Measurements from ENCODE around the gene COL8A1.
"Not testable (repeated sequence)": the region's sequence is repeated elsewhere in the genome, so short reads cannot be mapped to it uniquely, and the experiment has no call there.

COL8A1 gene

DNA sequence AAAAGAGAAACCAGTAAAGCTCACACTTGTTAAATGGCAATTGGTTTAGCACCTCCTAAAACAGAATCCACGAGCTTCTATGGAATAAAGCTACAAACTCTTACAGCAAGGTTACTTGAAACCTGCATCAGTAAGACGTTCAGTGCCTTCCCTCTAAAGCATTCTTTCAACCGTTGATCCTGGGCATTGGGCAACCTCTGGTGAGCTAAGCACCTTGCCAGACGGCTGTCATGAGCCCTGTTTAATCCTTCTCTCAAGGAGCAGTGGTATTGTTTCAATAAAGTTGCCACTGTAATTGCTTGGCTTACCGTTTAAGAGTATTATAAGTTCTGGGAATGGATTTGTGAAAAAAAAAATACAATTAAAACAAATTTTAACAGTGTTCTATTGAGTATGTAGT, 75.0 kb downstream of the COL8A1 start:
- no peak overlapping the region for H3K9ac ChIP-seq (ENCODE audit: low read depth, low read length)
- no peaks in the 10 kb centered on the region; the same call in 1 of the 2 replicates for H3K9me3 ChIP-seq (ENCODE audit: control insufficient read depth, insufficient read depth, low read length)
- H3K36me3 ChIP-seq (ENCODE audit: insufficient read depth, low read length): no peaks in the 10 kb centered on the region
- H3K4me1 ChIP-seq (ENCODE audit: insufficient read depth, low read length): peaks cover 23% of the 10 kb centered on the region

DNA sequence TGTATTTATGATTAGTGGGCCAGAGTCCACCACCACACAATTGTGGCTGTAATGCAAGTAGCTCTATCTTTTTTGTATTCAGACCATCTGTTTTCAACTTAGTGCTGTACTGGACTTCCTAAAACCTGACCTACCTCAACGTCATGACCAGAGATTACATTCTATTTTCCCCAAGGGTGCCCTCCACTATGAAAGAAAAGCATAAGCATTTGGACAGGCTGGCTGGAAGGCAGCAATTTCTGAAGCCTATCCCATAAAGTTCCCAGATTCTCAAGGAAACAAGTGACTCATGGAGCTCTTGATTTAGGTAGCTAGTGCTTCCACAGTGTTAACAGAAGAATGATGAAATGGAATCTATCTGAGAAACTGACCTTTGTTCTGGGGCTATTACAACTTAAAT, 75.8 kb downstream of the COL8A1 start:
- no peaks in the 10 kb centered on the region for H3K36me3 ChIP-seq (ENCODE audit: insufficient read depth, low read length)
- H3K9ac ChIP-seq (ENCODE audit: low read depth, low read length): no peak overlapping the region
- peaks cover 23% of the 10 kb centered on the region for H3K4me1 ChIP-seq (ENCODE audit: insufficient read depth, low read length)

DNA sequence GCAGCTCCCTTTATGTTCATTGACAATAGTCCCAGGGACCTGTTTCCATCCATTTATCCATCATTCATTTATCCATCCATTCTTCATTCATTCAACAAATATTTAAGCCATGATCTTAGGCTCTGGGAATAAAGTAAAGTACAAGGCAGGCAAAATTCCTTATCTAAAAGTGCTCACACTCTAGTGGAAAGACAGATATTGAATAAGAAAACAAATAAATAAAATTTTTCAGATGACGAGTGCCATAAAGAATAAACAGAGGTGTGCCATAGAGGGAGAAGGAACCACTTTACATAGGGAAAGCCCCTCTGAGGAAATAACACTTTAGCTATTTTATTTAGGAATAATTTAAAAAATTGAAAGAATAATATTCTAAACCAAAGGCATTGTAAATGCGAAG, 76.2 kb downstream of the COL8A1 start:
- no peaks in the 10 kb centered on the region; the same call in 1 of the 2 replicates for H3K9me3 ChIP-seq (ENCODE audit: control insufficient read depth, insufficient read depth, low read length)
- no peak overlapping the region for H3K9ac ChIP-seq (ENCODE audit: low read depth, low read length)
- H3K36me3 ChIP-seq (ENCODE audit: insufficient read depth, low read length): no peaks in the 10 kb centered on the region
- H3K4me1 ChIP-seq (ENCODE audit: insufficient read depth, low read length): peaks cover 23% of the 10 kb centered on the region

More for the DNA sequence above, 75.8 kb downstream of the COL8A1 start:
- no peaks in the 10 kb centered on the region; the same call in 1 of the 2 replicates for H3K9me3 ChIP-seq (ENCODE audit: control insufficient read depth, insufficient read depth, low read length)

DNA sequence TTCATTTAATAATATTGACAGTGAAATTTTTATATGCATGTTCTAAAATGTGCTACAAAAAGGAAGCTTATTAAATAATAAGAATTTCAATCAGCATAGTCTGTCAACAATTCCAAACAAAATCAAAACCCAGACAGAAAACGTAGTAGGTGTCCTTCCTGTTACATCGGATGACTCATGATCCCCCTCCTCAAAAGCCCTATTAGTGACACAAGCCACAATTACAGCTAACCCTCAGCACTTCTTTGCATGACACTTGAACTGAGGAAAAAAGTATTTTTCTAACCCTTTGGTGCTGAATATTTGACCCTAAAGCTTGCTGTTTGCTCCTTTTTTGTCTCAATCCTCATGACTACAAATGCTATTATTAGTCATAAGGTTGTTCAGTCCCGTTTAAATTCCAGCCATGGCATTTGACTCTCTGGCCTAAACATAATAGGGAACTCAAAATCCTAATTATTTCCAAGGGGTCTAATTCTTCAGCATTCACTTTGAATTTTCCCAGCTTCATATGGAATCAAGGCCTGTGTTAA, 78.1 kb downstream of the COL8A1 start:
- Histone ChIP-seq H3K9me3 (ENCODE audit: control insufficient read depth, insufficient read depth, low read length) (no peaks in the 10 kb centered on the region), H3K4me1 (ENCODE audit: insufficient read depth, low read length) (peaks cover 25% of the 10 kb centered on the region), H3K9ac (ENCODE audit: low read depth, low read length) (no peak overlapping the region), H3K36me3 (ENCODE audit: insufficient read depth, low read length) (no peaks in the 10 kb centered on the region)

DNA sequence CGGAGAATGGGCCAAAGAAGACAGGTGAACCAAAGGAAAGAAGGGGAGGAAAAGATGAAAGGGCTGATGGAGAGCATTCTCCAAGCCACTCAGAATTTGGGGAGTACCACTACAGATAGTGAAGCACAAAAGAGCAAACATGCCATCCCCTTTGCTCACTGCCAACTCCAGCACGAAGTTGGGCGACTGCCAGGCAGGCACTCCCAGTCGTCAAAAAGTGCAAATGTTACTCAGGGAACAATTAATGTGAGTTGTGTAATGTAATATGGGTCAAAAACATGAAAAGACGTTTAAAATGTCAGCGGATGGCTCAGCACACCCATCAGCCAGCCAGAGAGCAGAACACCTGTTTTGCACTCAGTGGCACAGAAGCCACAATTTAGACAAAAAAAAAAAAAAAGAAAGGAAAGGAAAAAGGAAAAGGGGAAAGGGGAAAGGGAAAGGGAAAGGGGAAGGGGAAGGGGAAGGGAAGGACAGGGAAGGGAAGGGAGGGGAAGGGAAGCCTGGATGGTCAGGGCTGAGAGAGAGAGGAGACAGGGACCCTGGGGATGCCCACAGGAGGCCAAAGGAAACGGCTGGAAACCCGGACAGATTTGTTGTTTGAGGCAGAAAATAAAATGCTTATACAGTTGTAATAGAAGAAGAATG, 82.7 kb downstream of the COL8A1 start:
- H3K4me1 ChIP-seq (ENCODE audit: insufficient read depth, low read length): peaks cover 18% of the 10 kb centered on the region

DNA sequence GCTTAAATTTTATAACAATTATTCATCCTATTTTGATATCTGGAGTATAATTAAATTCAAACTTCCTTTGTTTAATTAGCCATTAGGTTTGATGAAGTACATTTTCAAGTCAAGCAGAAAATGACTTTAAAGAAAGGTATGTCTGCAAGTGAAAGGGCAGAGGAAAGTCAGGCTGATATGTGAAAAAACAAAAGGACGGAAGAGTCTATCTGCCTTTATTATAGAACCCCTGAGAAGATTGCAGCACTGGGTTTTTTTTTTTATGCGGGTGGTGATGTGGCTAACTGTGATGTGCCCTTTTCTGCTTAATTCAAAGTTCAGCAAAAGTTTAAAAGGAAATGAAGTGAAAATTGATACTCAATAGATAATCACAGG, 83.2 kb downstream of the COL8A1 start:
- peaks cover 18% of the 10 kb centered on the region for H3K4me1 ChIP-seq (ENCODE audit: insufficient read depth, low read length)
- H3K36me3 ChIP-seq (ENCODE audit: insufficient read depth, low read length): no peaks in the 10 kb centered on the region
- H3K9ac ChIP-seq (ENCODE audit: low read depth, low read length): no peak overlapping the region
- H3K9me3 ChIP-seq (ENCODE audit: control insufficient read depth, insufficient read depth, low read length): no peaks in the 10 kb centered on the region

More for the DNA sequence above, 82.7 kb downstream of the COL8A1 start:
- no peak overlapping the region for H3K9ac ChIP-seq (ENCODE audit: low read depth, low read length)
- H3K9me3 ChIP-seq (ENCODE audit: control insufficient read depth, insufficient read depth, low read length): no peaks in the 10 kb centered on the region
- H3K36me3 ChIP-seq (ENCODE audit: insufficient read depth, low read length): no peaks in the 10 kb centered on the region

DNA sequence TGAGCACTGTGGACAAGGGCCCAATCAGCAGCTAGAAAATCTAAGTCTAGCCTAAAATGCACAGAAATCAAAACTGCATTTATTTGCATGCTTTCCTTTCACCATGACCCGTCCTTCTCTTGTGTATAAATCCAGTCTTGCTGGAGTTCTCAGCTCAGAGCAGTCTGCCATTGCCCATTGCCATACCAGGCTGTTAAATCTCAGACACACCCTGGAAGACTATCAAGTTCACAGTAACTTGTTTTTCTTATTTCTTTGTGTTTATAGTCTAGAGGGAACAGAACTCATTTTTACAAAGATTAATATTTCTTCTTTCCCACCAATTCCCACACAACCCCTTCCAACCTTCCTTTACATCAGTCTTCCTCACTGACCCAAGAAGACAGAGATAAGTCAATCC, 85.9 kb downstream of the COL8A1 start:
- no peaks in the 10 kb centered on the region for H3K9me3 ChIP-seq (ENCODE audit: control insufficient read depth, insufficient read depth, low read length)
- H3K4me1 ChIP-seq (ENCODE audit: insufficient read depth, low read length): peaks cover 13% of the 10 kb centered on the region
- H3K9ac ChIP-seq (ENCODE audit: low read depth, low read length): no peak overlapping the region
- H3K36me3 ChIP-seq (ENCODE audit: insufficient read depth, low read length): no peaks in the 10 kb centered on the region

DNA sequence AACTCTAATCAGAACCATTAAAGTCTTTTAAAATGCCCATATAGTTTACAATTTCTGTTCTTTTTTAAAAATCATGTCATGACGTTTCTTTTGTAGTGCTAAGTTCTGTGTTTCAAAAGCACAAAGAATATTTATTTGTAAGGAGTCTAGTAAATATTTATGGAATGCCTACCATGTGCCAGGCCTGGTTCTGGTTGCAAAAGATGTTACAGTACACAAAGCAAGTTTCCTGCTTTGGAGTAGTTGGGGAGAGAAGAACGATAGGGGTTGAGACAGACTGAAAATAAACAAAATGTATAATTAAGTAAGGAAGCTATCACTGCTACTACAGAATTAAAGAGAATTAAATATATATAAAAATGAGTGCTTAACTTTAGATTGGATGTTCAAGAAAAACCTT, 92.5 kb downstream of the COL8A1 start:
- Histone ChIP-seq H3K9me3 (ENCODE audit: control insufficient read depth, insufficient read depth, low read length) (no peaks in the 10 kb centered on the region), H3K4me1 (ENCODE audit: insufficient read depth, low read length) (no peaks in the 10 kb centered on the region), H3K9ac (ENCODE audit: low read depth, low read length) (no peak overlapping the region), H3K36me3 (ENCODE audit: insufficient read depth, low read length) (no peaks in the 10 kb centered on the region)

DNA sequence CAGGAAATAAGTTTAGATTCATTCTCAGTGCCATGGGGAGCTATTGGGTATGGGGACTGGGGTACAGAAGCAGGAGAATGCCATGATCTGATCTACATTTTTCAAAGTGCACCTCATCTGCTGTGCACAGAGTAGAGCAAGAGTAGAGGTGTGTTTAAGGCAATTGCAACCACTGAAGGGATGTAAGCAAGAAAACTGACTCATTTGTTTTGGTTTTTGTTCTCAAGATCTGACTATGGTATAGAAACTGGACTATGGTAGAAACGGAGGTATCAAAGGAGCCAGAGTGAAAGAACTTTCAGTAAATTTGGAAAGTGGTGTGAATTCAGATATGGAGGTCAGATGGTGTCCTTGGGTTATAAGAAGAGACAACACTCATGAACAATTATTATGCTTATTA, 93.1 kb downstream of the COL8A1 start:
- Histone ChIP-seq H3K4me1 (ENCODE audit: insufficient read depth, low read length) (no peaks in the 10 kb centered on the region), H3K9me3 (ENCODE audit: control insufficient read depth, insufficient read depth, low read length) (no peaks in the 10 kb centered on the region), H3K36me3 (ENCODE audit: insufficient read depth, low read length) (no peaks in the 10 kb centered on the region), H3K9ac (ENCODE audit: low read depth, low read length) (no peak overlapping the region)

DNA sequence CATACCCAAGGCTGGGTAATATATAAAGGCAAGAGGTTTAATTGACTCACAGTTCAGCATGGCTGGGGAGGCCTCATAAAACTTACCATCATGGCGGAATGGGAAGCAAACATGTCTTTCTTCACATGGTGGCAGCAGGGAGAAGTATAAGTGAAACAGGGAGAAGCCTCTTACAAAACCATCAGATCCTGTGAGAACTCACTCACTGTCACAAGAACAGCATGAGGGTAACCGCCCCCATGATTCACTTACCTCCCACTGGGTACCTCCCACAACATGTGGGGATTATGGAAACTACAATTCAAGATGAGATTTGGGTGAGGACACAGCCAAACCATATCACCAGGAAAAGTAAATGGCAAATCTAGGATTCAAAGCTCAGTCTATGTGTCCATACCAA, 102.0 kb downstream of the COL8A1 start:
- H3K9me3 ChIP-seq (ENCODE audit: control insufficient read depth, insufficient read depth, low read length); H3K9ac ChIP-seq (ENCODE audit: low read depth, low read length); H3K4me1 ChIP-seq (ENCODE audit: insufficient read depth, low read length); H3K36me3 ChIP-seq (ENCODE audit: insufficient read depth, low read length): not testable (repeated sequence)

DNA sequence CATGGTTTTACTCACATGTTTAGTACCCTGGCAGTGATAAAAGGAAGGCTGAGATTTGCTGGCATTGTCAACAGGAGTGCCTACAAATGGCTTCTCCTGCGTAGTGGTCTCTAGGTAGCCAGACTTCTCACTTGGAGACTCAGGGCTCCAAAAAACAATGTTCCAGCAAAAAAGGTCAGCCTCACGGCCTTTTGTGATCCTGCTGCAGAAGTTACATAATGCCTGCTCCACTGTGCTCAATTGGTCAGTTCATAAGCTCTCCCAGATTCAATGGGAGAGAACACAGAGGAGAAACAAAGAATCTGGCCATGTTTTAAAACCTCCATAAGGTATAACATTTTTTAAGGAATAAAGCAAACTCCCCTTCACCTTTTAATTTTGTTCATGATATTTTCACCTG, 103.2 kb downstream of the COL8A1 start:
- H3K4me1 ChIP-seq (ENCODE audit: insufficient read depth, low read length): no peaks in the 10 kb centered on the region
- no peaks in the 10 kb centered on the region for H3K36me3 ChIP-seq (ENCODE audit: insufficient read depth, low read length)
- H3K9ac ChIP-seq (ENCODE audit: low read depth, low read length): no peak overlapping the region
- H3K9me3 ChIP-seq (ENCODE audit: control insufficient read depth, insufficient read depth, low read length): no peaks in the 10 kb centered on the region; the same call in none of the 2 replicates

DNA sequence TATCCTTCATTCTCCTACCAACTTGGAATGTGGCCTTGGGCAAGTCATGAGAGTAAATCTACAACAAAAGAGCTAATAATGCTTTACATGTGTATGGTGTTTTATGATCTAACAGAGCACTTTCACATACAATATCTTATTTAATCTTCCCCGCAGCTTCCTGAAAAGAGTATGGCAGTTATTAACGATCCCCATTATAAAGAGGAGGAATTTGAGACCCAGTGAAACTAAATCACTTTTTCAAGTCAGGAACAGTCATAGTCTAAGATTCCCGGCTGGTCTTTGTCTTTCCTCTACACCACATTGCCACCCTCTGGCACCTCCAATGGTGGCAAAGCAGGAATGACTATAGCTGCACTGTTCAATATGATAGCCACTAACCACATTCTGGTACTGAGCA, 109.5 kb downstream of the COL8A1 start:
- Histone ChIP-seq H3K4me1 (ENCODE audit: insufficient read depth, low read length) (peaks cover 5% of the 10 kb centered on the region; the same call in 1 of the 2 replicates), H3K9ac (ENCODE audit: low read depth, low read length) (no peak overlapping the region), H3K36me3 (ENCODE audit: insufficient read depth, low read length) (no peaks in the 10 kb centered on the region), H3K9me3 (ENCODE audit: control insufficient read depth, insufficient read depth, low read length) (no peaks in the 10 kb centered on the region)

DNA sequence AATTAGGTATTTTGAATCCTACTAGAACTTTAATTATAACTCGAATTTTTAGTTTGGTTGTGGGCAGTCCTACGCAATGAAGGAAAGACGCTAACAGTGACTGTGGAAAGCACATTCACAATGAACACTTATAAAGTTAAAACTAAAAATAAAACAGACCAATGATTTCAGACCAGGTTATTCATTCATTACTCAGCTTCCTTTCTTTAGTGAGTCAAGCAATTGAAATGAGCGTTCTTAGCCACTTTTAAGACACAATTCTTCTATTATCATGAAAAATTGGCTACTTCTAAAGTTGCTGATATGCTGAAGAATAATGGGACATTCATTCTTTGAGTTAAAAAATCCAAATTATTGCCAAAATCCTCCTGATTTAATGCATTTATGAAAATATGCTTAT, 113.3 kb downstream of the COL8A1 start:
- Histone ChIP-seq H3K9ac (ENCODE audit: low read depth, low read length) (no peak overlapping the region), H3K4me1 (ENCODE audit: insufficient read depth, low read length) (peaks cover 5% of the 10 kb centered on the region; the same call in 1 of the 2 replicates), H3K36me3 (ENCODE audit: insufficient read depth, low read length) (no peaks in the 10 kb centered on the region), H3K9me3 (ENCODE audit: control insufficient read depth, insufficient read depth, low read length) (no peaks in the 10 kb centered on the region)

DNA sequence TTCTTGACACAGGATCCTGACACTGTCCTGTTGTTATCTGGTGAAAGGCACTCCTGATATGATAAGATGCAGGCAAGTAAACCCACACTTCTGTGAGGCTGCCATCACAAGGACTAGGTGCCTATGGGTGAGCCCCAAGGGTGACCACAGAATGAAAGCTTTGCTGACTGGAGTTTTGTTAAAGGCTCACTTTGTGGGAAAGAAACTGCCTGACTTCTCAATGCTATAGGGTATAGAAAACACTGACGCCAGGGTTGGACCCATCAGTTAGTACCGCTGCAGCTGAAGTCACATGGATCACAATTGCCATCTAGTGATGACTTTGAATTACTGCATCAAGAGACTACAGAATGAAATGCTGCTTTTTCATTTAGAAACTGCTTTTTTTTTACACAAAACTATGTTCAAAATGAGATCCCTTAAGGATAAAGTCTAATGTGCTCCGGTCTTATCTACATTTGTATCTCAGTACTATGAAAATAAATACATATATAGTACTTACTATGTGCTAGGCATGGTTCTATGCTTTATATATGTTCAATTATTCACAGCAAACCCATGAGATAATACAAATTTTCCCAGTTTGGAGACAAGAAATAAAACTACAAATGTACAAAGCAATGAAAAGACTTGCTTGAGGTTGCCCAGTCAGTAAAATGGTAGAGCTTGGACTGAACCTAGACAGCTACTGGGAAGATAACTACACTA, 115.0 kb downstream of the COL8A1 start:
- Histone ChIP-seq H3K36me3 (ENCODE audit: insufficient read depth, low read length) (no peaks in the 10 kb centered on the region), H3K9ac (ENCODE audit: low read depth, low read length) (no peak overlapping the region), H3K9me3 (ENCODE audit: control insufficient read depth, insufficient read depth, low read length) (no peaks in the 10 kb centered on the region), H3K4me1 (ENCODE audit: insufficient read depth, low read length) (no peaks in the 10 kb centered on the region)

DNA sequence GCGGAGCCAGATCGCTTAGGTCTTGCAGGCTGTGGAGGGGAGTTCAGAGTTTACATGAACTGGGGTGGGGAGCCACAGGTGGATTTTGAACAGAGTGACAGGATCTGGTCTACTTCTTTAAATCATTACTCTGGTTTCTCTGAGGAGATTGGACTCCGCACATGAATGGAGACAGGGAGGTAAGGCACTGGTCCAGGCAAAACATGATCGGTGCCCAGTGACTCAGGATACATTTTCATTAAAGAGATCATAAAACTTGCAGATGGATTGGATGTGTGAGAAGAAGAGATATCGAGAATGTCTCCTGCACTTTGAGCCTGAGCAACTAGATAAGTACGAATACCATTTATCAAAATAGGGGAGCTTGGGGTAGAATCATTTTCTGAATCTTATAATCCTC, 117.4 kb downstream of the COL8A1 start:
- no peaks in the 10 kb centered on the region for H3K36me3 ChIP-seq (ENCODE audit: insufficient read depth, low read length)
- no peaks in the 10 kb centered on the region for H3K9me3 ChIP-seq (ENCODE audit: control insufficient read depth, insufficient read depth, low read length)
- H3K4me1 ChIP-seq (ENCODE audit: insufficient read depth, low read length): no peaks in the 10 kb centered on the region
- H3K9ac ChIP-seq (ENCODE audit: low read depth, low read length): no peak overlapping the region
